Inferior parietal cortex (tissue), 1 donor: ENCODE results near the gene NINJ2.

ENCODE experiments used
- DNase-seq: peaks from one replicate; pipeline ENCODE4 v3.0.0-alpha.2; 2016; ENCODE audit errors: extremely low spot score

The NINJ2 gene

DNA sequence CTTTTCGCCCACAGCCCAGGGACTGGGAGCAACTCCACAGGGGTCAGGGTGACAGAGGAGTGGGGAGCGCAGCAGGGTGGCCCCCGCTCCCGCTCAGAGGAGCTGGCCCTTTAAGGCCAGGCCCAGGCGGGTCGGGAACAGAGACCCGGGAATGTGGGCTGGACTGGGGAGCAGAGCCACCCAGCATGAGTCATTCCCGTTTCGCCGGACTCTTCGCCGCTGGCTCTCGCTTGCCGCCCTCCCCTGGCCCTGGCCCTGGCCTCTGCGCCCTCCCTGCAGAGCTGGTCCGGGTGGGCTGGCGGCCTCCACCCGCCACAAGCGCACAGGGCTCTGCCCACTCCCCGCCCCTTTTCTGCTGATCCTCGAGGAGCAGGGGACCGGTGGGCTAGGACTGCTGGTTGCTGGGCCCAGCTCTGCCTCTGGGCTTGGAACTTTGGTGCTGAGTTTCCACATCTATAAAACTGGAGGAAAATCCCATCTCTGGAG is 92.8 kb downstream of the NINJ2 start:
- DNase-seq, result no peak

DNA sequence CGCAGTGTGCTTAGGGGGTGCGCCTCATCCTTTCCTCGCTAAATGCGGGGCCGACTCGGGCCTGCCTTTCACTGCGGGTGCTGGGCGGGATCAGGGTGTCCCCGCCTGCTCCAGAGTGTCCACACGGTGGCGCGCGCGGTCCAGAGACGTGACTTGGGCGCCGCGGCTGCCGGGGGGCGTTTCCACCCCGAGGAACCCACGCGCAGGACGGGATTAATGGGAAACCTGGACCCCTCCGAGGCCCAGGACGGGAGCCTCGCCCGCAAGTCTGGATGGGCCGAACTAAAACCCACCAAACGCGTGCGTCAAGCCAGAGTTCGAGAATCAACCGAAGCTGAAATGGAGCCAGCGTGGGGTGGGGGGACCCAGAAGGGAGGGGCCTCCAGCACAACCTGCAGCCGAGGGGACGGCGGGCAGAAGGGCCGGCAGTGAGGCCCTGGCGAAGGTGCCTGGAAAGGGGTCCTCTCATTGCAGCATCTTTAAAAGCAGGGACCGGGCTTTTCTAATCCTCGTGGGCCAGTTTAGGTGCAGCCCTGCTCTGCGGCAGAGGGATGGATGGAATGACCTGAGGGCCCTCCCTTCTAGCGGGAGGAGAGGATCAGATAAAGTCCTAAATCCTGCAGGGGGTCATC is 93.3 kb downstream of the NINJ2 start:
- peak; percentile 84 for DNase-seq

- DNase-seq, result no peak
Observed at GRCh38 chr12:569091-569676, 94.1 kb downstream of the NINJ2 start.

- no peak for DNase-seq
Observed at GRCh38 chr12:568486-568885, 94.8 kb downstream of the NINJ2 start.

DNA sequence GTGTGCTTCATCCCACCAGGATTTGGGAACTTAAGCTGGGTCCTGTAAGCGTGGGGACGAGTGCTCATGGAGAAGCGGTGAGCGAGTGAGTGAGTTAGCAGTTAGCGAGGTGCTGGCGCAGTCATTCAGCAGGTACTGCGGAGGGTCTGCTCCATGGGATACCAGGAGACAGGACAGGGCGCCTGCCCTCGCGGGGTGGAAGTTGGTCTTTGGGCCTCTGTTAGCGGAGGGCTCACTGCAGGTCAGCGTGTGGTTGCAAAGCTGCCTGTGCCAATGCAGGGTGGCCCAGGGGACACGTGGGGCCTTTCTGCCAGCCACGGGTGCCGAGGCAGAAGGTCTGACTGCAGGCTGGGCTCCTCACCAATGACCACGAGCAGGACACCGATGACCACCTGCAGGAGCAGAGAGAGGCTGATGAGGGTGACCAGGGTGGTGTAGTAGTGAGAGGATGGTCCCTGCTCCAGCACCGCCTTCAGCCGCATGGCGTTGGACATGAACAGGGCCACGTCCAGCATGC is 97.6 kb downstream of the NINJ2 start:
- no peak for DNase-seq

- no peak for DNase-seq
Observed at GRCh38 chr12:565161-565560, 98.1 kb downstream of the NINJ2 start.

DNA sequence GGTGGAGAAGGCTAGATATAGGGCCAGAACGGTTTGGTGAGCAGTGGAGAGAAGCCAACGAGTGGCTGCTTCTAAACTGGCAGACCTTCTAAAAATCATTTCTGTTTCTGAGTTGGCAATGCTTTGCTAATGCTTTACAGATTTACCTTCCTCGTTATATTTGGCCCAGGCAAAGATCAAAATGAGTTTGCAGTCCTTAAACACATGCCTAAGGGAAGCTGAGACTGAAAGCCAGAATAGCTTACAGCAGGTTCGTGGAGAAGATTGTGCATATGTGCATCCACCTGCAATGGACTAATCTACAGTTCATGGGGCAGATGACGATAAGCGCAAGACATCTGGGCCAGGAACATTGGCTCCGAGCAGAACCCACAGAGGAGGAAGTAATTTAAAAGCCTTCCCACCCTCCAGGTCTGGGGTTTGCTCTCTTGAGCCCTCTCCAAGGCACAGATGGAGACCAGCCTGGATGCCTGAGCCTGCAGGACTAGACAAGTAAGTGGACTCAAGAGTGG is 99.4 kb downstream of the NINJ2 start:
- no peak for DNase-seq

DNA sequence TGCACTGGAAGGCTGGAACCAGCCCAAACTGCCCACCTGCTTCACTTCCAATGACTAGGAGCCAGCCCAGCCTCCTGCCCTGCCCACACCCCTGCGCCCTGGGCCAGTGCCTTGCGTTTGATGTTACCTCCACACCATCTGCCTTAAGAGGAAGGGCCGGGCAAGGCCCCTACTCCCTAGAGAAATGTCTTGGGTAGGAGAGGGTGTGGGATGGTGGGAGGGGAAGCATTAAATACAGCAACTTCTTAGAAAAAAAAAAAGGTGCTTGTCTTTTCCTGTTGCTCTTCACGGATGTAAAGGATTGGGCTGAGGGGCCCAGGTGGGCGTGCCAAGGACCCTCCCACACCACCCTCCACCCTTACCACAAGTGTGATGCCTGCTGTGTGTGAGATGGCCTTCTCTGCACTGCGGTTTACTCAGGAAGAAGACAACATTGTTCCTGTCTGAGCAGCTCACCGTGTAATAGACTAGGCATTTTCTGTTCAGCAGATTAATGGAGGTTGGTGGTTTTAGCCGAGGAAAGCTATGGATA is 99.9 kb downstream of the NINJ2 start:
- DNase-seq, result no peak

DNA sequence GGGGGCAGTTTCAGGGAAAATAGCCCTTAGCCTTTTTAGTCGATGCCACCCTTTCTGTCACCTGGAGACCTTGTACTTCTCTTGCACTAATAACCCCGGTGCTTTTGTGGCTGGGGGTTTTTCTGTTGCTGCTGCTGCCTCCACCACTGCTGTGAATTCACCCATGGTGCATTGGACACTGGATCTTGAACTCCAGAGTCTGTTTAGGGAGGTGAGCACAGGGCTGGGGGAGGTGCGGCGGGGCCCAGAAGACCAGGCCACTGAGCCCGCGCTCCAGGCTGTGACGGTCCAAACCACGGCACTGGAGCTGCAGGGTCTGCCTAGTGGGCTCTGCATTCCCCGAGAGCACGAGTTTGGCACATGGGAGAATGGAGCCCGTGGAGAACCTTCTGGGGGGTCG is 100.6 kb downstream of the NINJ2 start:
- DNase-seq, result no peak

GRCh38 chr12:561908-562593 is 101.2 kb downstream of the NINJ2 start:
- DNase-seq, result no peak

DNA sequence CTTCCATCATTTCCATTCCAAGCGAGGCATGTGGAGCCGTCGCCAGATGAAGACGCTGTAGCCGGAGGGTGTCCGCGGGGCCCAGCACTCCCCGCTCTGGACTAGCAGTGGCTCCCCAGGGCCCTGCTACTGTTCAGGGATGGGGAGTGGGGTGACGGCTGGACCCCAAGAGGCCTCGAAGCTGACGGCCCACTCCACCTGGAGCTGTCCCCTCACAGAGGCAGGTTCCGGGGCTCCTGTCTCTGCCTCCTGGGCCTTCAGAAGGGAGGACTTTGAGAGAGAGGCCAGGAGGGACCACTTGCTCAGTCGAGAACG is 101.9 kb downstream of the NINJ2 start:
- no peak for DNase-seq

GRCh38 chr12:560691-561390 is 102.4 kb downstream of the NINJ2 start:
- DNase-seq, result no peak

GRCh38 chr12:559906-560455 is 103.3 kb downstream of the NINJ2 start:
- no peak for DNase-seq

- no peak for DNase-seq
Observed at GRCh38 chr12:559208-559905, 103.9 kb downstream of the NINJ2 start.

DNA sequence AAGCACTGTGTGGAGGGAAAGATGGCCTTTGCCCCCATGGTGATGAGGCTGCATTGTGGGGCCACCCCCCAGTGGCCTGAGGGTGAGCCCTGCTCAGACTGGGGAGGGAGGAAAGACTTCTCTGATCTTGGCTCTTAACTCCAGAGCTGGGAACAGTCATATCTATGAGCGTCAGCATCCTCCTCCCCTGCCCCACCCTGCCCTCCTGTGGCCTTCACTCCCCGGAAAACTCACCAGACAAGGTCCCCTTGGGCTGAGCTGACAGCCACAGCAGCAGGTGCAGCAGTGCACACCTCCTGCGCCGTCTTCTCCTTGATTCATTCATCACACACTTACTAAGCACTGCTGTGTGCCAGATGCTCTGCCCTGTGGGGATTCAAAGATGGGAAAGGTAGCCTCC is 104.7 kb downstream of the NINJ2 start:
- DNase-seq, result no peak

- no peak for DNase-seq
Observed at GRCh38 chr12:556498-556897, 106.7 kb downstream of the NINJ2 start.

DNA sequence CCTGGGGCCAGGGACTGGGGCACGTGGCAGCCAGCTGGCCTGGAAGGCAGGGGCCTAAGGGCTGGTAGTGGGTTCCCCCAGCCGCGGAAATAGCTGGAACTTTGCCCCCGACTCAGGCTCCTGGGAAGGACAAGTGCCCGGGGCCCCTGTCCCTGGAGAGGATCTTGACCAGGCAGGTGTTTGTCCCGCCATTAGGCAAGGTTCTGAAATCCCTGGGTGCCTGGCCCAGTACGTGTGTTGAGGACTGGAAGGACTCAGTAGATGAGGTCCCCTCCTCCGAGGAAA is 109.3 kb downstream of the NINJ2 start:
- DNase-seq, result no peak

GRCh38 chr12:553216-554000 is 109.8 kb downstream of the NINJ2 start:
- no peak for DNase-seq

DNA sequence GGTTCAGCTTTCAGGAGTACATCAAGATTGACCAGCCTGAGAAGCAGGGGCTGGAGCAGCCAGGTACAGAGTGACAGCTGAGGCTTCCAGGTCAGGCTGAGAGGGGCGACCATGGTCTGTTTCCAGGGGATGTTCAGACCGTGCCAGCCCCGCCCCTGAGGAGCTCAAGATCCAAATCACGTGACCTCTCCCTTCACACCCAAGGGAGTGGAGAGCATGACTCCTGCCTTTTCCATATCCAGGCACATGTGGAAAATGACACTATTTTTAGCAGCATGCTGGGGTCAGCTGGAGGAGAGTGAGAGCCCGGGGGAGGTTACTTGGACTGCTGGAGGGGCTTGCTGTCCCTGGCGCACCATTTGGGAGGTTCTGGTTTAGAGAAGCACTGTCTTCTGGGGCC is 110.8 kb downstream of the NINJ2 start:
- no peak for DNase-seq

GRCh38 chr12:550473-551260 is 112.6 kb downstream of the NINJ2 start:
- no peak for DNase-seq
